PC-3 (cell line): ENCODE data around the gene MPZ.

ENCODE experiments used
- CTCF ChIP-seq: fragments of 300-600 bp; sonication (generic); conservative IDR thresholded peaks from 2 replicates; pipeline ENCODE4 v1.5.1; 2017; ENCODE audit warnings: antibody characterized with exemption, low read depth, mild to moderate bottlenecking, low read length
- EZH2 ChIP-seq: fragments of 300-600 bp; sonication (generic); IDR thresholded peaks from one replicate; pipeline ENCODE4 v1.6.1; 2017; ENCODE audit warnings: antibody characterized with exemption, mild to moderate bottlenecking, low read length; ENCODE audit not compliant: unreplicated experiment

- TF ChIP-seq CTCF = no peak
- TF ChIP-seq EZH2 = no peak
Measured at GRCh38 chr1:161324020-161324419, 14.3 kb upstream of the MPZ start.
